ENCODE data around the gene P4HA1.
"Not testable (repeated sequence)": the region's sequence is repeated elsewhere in the genome, so short reads cannot be mapped to it uniquely, and the experiment has no call there.

The P4HA1 gene

DNA sequence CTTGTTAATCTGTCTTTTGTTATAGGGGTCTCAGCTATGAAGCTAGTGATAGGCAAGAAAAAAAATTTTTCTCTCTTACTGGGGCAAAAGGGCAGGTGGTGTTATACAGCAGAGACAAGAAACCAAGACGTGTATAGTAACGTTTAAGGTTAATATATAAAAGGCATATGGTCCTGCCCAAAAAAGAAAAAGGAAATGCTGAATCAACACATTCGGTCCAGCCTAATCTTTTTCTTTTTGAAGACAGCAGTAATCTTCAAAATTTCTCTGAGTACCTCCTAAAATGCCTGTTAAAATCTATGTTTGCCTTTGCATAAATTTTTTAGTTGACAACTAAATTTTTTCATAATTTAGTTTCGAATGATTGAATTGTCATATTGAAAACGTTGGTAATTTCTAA lies 54.5 kb downstream of the P4HA1 start:
- DNase-seq = no peak

DNA sequence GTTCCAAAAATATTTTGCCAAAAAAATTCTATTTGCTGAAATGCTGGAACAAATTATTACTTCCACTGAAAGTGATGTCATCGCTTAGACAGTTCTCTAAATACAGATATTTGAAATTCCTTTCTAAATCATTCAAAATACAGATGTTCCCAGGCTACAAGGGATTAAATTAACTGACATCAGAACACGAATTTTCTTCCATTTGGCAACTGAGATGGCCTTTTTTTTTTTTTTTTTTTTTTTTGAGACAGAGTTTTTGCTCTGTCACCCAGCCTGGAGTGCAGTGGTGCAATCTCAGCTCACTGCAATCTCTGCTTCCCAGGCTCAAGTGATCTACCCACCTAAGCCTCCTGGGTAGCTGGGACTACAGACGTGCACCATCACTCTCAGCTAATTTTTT lies 57.0 kb downstream of the P4HA1 start:
- DNase-seq = no peak

DNA sequence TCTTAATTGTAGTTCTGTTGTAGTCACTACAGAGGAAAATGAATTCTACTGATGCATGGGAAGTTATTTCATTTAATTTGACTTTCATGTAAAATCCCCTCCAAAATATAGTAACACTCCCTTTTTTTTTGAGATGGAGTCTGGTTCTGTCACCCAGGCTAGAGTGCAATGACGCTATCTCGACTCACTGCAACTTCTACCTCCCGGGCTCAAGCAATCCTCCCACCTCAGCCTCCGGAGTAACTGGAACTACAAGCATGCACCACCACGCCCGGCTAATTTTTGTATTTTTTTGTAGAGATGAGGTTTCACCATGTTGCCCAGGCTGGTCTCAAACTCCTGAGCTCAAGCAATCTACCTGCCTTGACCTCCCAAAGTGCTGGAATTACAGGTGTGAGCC lies 60.4 kb downstream of the P4HA1 start:
- not testable (repeated sequence) for DNase-seq

DNA sequence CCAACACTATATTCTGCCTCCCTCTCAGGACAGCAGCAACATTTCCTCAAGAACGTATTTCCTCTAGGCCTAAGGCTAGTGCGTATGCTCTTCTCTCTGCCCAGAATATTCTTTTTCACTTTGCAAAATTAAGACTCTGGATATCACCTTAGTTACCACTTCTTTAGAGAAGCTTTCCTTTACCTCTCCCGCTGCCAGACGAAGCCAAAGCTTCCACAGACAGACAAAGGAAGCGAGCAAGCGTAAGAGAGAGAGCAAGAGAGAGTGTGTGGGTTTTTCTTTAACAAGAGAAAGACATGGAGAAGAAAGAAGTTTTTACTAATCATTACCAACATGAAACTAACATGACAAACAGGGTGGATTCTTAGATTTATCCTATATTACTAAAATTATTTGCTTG lies 64.1 kb downstream of the P4HA1 start:
- no peak for DNase-seq

DNA sequence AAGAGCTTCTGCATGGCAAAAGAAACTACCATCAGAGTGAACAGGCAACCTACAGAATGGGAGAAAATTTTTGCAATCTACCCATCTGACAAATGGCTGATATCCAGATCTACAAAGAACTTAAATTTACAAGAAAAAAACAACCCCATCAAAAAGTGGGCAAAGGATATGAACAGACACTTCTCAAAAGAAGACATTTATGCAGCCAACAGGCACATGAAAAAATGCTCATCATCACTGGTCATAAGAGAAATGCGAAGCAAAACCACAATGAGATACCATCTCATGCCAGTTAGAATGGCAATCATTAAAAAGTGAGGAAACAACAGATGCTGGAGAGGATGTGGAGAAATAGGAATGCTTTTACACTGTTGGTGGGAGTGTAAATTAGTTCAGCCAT lies 70.0 kb downstream of the P4HA1 start:
- not testable (repeated sequence) for DNase-seq

- not testable (repeated sequence) for DNase-seq
These were observed 73.1 kb downstream of the P4HA1 start for GRCh38 chr10:73023455-73024070.

DNA sequence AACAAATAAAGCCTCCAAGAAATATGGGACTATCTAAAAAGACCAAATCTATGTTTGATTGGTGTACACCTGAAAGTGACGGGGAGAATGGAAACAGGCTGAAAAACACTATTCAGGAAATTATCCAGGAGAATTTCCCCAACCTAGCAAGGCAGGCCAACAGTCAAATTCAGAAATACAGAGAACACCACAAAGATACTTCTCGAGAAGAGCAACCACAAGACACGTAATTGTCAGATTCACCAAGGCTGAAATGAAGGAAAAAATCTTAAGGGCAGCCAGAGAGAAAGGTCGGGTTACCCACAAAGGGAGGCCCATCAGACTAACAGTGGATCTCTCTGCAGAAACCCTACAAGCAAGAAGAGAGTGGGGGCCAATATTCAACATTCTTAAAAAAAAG lies 73.7 kb downstream of the P4HA1 start:
- DNase-seq = not testable (repeated sequence)

DNA sequence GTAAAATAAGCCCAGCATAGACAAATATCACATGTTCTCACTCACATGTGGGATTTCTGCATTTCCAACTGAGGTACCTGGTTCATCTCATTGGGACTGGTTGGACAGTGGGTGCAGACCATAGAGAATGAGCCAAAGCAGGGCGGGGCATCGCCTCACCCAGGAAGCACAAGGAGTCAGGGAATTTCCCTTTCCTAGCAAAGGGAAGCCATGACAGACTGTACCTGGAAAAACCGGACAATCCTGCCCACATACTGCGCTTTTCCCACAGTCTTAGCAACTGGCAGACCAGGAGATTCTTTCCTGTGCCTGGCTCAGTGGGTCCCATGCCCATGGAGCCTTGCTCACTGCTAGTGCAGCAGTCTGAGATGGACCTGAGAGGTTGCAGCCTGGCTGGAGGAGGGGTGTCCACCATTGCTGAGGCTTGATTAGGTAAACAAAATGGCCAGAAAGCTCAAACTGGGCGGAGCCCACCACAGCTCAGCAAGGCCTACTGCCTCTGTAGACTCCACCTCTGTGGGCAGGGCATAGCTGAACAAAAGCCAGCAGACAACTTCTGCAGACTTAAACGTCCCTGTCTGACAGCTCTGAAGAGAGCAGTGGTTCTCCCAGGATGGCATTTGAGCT lies 75.0 kb downstream of the P4HA1 start:
- DNase-seq = not testable (repeated sequence)

DNA sequence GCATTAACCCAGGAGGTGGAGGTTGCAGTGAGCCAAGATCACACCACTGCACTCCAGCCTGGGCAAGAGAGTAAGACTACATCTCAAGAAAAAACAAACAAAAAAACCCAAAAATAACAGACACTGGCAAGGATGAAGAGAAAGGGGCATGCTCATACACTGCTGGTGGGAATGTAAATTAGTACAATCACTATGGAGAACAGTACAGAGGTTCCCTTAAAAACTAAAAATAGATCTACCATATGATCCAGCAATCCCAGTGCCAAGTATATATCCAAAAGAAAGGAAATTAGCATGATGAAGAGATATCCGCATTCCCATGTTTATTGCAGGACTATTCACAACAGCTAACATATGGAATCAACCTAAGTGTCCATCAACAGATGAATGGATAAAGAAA lies 75.6 kb downstream of the P4HA1 start:
- no peak for DNase-seq

GRCh38 chr10:73019100-73019499 lies 77.6 kb downstream of the P4HA1 start:
- DNase-seq = no peak

- DNase-seq = no peak
These were observed 78.0 kb downstream of the P4HA1 start for GRCh38 chr10:73018632-73019031.

DNA sequence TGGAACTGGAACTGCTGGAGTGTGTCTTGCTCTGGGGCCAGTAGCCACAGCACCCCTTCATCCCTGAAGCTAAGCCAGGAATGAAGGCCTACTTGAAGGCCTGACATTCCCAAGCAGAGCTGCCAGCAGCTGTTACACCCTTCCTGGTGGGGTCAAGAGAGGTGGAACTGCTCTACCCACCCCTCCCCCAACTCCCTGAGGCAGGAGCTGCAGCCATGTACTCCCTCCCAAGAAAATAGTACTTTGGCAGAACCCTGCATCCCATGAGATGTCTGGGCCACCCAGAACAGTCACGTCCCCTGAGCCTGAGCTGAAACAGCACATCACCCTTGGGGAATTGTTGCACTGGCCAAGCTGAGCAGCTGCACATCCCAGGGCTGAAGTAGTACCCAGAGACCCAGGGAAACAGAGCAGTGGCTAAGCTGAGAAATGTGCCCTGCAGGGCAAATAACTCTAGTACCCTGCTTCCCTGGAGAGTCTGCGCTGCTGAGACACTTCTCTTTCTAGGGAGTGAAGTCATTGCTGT lies 78.6 kb downstream of the P4HA1 start:
- no peak for DNase-seq

- no peak for DNase-seq
These were observed 80.9 kb downstream of the P4HA1 start for GRCh38 chr10:73015779-73016178.

- no peak for DNase-seq
These were observed 92.8 kb downstream of the P4HA1 start for GRCh38 chr10:73003822-73004221.

DNA sequence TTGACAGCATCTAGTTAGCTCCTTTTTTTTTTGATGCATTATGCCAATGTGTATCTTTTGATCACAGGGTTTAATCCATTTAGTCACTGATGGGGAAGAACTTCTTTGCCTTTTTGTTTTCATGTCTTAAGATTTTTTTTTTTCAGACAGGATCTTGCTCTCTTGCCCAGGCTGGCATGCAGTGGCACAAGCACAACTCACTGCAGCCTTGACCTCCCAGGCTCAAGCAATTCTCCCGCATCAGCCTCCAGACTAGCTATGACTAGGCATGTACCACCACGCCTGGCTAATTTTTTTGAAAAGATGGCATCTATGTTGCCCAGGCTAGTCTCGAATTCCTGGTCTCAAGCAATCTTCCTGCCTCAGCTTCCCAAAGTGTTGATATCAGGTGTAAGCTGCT lies 95.7 kb downstream of the P4HA1 start:
- DNase-seq = no peak

- DNase-seq = no peak
These were observed 99.6 kb downstream of the P4HA1 start for GRCh38 chr10:72997099-72997498.

- not testable (repeated sequence) for DNase-seq
These were observed 101.2 kb downstream of the P4HA1 start for GRCh38 chr10:72995459-72995858.

DNA sequence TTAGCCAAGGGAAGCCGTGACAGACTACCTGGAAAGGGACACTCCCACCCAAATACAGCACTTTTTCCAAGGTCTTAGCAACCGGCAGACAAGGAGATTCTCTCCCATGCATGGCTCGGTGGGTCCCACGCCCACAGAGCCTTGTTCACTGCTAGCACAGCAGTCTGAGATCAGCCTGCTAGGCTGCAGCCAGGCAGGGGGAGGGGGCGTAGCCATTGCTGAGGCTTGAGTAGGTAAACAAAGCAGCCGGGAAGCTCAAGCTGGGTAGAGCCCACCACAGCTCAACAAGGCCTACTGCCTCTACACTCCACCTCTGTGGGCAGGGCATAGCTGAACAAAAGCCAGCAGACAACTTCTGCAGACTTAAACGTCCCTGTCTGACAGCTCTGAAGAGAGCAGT lies 106.9 kb downstream of the P4HA1 start:
- DNase-seq = not testable (repeated sequence)

DNA sequence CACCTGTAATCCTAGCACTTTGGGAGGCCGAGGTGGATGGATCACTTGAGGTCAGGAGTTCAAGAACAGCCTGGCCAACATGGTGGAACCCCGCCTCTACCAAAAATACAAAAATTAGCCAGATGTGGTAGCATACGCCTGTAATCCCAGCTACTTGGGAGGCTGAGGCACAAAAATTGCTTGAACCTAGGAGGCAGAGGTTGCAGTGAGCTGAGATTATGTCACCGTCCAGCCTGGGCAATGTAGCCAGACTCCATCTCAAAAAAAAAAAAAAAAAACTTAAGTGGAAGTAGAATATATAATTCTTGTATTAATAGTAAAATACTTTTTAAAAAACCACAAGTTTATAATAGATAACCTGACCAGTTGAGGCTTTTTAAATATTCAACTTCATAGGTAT lies 112.0 kb downstream of the P4HA1 start:
- not testable (repeated sequence) for DNase-seq

GRCh38 chr10:72981882-72982529 lies 114.7 kb downstream of the P4HA1 start:
- DNase-seq = no peak

DNA sequence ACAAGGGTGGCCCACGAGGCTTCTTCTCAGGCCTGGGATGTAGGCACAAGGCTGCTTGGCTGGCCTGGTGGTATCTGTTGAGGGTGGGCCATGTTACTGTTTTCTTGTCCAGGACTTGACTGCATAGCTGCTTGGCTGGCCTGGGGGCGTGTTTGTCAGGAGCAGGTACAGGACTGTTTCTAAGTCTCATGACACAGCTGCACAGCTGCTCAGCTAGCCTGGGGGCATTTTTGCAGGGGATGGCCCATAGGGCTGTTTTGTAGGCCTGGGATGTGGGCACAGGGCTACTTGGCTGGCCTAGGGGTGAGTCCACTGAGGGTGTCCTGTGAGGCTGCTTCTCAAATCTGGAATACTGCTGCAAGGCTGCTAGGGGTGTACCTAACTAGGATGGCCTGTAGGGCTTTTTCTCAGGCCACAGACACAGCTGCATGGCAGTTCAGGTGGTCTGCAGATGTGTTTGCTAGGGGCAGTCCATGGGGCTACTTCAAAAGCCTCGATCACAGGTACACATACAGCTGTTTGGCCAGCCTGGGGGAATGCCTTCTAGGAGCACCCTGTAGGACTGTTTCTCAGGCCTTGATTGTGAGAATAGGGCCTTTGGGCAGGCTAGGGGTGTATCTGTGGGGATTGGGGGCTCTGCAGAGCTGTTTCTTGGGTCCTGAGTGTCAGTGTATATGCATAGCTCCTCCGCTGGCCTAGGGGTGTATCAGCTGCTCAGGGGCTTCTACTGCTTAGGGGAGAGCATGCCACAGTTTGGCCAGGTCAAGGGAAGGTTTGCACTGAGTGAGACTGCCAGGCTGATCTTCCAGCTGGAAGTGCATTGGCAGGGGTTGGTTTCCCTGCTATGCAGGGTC lies 115.4 kb downstream of the P4HA1 start:
- no peak for DNase-seq

DNA sequence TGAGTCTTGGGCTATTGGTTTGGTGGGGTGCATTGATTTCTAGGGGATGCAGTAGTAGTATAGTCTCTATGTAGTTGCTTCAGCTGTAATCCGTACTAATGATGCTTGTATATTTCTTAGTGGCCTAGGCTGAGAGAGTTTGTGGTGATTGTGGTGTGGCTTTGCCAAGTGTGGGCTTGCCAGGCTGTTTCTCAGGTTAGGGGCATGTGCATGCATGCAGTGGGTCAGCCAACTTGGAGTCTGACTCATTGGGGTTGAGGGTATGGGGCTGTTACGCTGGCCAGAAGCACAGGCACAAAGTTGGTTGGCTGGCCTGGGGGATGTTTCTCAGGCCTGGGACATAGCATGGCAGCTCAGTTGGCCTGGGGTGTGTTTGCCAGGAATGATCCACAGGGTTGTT lies 116.3 kb downstream of the P4HA1 start:
- DNase-seq = no peak

DNA sequence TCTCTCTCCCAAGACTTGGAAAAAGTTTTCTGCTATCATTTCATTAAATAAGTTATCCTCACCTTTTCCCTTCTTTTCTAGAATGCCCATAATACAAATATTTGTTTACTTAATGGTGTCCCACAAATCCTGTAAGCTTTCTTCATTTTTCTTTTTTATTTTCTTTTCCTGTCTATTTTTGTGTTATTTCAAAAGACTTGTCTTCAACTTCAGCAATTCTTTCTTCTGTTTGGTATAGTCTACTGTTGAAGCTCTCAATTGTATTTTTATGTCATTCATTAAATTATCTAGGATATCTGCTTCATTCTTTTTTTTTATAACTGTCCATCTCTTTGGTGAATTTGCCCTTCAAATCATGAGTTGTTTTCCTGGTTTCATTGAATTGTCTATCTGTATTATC lies 117.0 kb downstream of the P4HA1 start:
- no peak for DNase-seq
